ENCODE data around the gene BPTF. TPM values are rescaled to one million over a fixed set of nuclear protein-coding genes. Genes with fewer than 3 reads are reported as not detected.
A peak's percentile ranks its signal among the peaks of the same experiment; 100 is the strongest.
"Not testable (repeated sequence)": the region's sequence is repeated elsewhere in the genome, so short reads cannot be mapped to it uniquely, and the experiment has no call there.

BPTF gene
- total RNA-seq, 1 experiment from 2014 or later = 24.1 TPM

- no peak for DNase-seq (ENCODE audit: low read depth)
Observed at GRCh38 chr17:67834634-67835033, 9.3 kb downstream of the BPTF start.

- DNase-seq (ENCODE audit: low read depth) = peak; percentile 15
Observed at GRCh38 chr17:67836205-67836987, 11.1 kb downstream of the BPTF start.

- no peak for DNase-seq (ENCODE audit: low read depth)
Observed at GRCh38 chr17:67837965-67838364, 12.7 kb downstream of the BPTF start.

DNA sequence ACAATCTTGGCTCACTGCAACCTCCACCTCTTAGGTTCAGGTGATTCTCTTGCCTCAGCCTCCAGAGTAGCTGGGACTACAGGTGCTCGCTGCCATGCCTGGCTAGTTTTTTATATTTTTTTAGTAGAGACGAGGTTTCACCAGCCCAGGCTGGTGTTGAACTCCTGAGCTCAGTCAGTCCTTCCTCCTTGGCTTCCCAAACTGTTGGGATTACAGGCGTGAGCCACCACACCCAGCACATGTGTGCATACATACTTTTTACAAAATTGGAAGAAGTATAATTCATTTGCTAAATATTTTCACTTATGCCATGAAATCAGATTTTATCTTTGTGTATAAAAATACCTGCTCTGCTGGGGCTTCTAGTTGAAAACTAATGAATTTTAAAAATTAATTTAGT is 13.2 kb downstream of the BPTF start:
- DNase-seq (ENCODE audit: low read depth) = no peak

DNA sequence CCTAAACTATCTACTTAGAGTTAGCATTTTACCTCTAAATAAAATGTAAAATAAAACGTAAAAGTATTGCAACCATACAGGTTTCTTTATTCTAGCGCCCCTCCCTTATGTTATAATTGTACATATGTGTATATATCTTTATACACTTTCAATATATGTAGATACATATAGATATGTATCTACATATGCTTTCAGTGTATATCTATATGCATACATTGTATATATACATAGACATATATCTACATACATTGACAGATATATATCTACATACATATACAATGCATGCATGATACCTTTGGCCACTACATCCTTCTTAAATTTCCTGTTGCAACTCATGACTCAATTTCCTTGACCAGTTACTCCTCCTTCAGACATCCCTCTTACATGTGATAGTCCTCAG is 16.7 kb downstream of the BPTF start:
- DNase-seq (ENCODE audit: low read depth) = no peak

GRCh38 chr17:67842648-67843047 is 17.3 kb downstream of the BPTF start:
- no peak for DNase-seq (ENCODE audit: low read depth)

DNA sequence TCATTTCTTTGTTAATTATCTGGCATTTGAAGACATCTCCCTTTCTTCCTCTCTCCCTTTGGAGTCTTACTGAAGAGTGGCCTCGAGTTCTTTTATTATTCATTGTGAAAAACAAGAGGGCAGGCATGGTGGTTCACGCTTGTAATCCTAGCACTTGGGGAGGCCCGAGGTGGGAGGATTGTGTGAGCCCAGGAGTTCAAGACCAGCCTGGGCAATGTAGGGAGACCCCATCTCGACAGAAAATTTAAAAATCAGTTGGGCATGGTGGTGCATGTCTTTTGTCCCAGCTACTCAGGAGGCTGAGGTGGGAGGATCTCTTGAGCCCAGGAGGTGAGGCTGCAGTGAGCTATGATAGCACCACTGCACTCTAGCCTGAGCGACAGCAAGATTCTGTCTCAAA is 20.1 kb downstream of the BPTF start:
- no peak for DNase-seq (ENCODE audit: low read depth)

DNA sequence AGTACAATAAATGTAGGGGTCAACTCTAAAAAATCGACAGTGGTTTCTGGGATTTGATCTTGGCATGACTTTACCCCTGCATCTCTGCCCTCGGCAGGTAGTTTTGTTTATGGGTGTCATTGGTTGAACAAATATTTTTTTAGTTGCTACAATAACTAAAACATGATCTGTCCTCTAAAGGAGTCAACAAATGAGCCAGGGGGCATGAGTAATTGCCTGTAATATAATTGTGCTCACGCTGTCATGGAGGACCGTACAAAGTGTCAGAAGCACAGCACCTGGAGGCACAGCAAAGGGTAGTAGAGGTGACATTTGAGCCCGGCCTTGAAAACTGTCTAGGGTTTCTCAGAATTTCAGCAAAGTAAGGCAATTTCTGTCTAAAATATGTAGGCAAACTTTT is 22.9 kb downstream of the BPTF start:
- DNase-seq (ENCODE audit: low read depth) = not testable (repeated sequence)

DNA sequence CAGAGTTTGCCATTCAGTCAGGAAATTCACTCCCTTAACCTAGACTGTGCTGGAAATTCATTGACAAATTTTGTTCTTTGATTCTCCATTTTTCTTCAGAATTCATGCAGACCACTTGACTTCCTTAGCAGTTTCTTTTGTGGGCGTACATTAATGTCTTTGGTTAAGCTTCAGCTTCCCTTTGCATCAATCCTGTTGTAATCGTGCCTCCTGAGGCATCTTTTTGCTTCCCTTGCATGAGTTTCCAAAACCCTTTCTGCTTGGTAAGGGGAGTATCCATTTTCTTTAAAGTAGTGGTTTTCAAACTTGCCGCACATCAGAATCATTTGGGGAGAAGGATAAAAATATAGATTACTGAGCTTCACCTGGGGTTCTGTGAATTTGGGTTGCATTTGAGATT is 23.5 kb downstream of the BPTF start:
- not testable (repeated sequence) for DNase-seq (ENCODE audit: low read depth)

- DNase-seq (ENCODE audit: low read depth) = no peak
Observed at GRCh38 chr17:67850991-67851631, 25.8 kb downstream of the BPTF start.

GRCh38 chr17:67853703-67854102 is 28.4 kb downstream of the BPTF start:
- DNase-seq (ENCODE audit: low read depth) = no peak

DNA sequence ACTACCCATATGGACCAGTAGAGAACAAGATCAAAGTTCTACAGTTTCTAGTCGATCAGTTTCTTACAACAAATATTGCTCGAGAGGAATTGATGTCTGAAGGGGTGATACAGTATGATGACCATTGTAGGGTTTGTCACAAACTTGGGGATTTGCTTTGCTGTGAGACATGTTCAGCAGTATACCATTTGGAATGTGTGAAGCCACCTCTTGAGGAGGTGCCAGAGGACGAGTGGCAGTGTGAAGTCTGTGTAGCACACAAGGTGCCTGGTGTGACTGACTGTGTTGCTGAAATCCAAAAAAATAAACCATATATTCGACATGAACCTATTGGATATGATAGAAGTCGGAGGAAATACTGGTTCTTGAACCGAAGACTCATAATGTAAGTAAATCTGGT is 29.1 kb downstream of the BPTF start:
- no peak for DNase-seq (ENCODE audit: low read depth)

- no peak for DNase-seq (ENCODE audit: low read depth)
Observed at GRCh38 chr17:67855504-67856324, 30.4 kb downstream of the BPTF start.

DNA sequence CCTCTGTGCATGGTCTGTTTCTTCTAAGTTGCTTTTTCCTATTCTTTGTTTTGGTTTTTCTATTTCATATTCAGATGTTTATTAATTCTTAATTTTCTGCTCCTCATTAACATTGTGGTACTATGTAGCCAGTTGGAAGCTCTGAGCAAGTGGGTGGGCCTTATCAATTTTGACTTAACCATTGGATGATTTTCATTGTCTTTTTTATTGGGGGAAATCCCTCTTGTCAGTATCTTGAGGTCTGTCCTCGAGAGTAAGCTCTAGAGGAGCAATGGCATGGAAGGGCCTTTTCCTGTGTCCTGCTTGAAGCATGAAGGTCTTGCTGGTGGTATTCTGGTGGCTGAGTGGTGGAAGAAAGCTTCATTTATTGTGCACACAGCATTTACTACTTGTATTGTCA is 31.1 kb downstream of the BPTF start:
- DNase-seq (ENCODE audit: low read depth) = not testable (repeated sequence)

DNA sequence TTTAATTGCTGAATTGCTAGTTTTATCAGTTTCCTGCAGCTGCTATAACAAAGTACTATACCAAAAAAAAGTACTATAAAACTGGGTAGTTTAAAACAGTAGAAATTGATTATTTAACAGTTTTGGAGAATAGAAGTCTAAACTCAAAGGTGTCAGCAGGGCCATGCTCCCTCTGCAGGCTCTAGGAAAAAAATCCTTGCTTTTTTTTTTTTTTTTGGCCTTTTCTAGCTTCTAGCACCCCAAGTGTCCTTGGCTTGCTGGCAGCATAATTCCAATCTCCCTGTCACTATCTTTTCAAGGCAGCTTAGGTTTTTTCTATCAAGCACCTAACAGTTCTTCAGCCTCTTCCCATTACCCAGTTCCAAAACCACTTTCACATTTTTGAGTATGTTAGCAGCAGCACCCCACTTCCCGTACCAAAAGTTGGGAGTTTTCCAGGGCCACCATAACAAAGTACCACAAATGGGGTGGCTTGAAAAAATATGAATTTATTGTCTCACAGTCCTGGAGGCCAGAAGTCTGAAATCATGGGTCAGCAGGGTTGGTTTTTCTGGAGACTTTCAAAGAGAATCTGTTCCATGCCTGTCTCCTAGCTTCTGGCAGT is 37.4 kb downstream of the BPTF start:
- no peak for DNase-seq (ENCODE audit: low read depth)

DNA sequence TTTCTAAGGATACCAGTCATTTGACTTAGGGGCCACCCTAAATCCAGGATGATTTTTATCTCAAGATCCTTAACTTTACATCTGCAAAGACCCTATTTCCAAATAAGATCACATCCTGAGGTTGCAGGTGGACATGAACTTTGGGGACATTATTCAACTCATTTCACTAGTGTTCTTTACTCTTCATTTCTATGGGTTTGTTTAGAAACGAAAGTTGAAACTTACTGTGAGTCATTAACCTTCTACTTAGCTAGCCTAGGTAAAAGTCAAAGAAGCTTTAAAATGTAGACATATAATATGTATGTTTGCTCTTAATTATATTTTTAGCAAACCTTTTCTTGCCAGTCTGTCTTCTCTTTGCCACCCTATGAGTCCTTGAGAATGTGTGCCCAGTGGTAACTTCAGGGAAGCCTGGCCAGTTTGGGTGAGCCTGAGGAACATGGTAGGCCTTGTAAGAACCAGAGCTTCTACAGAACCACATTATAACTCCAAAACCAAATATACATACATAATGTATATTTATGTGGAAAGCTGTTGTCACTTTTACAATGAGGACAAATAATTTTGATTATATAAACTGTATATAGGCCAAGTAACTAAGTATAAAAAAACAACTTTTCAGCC is 38.4 kb downstream of the BPTF start:
- no peak for DNase-seq (ENCODE audit: low read depth)

DNA sequence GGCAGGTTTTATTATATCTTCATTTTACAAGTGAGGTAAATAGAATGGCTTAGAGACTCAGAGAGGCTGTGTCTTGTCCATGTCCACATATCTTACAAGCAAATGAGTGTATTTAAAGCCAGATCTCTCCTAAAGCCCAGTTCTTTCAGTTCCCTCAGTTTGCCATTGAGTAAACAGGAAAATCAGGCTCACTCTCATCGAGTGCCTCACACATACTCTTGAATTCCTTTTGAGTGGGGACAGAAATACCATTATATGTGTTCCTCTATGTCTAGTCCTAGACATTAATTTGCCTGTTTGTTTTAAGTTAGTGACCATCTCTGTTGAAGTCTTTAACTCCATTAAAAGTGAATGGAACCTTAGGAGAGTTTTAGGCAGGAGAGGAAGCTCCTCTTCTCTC is 40.1 kb downstream of the BPTF start:
- no peak for DNase-seq (ENCODE audit: low read depth)

DNA sequence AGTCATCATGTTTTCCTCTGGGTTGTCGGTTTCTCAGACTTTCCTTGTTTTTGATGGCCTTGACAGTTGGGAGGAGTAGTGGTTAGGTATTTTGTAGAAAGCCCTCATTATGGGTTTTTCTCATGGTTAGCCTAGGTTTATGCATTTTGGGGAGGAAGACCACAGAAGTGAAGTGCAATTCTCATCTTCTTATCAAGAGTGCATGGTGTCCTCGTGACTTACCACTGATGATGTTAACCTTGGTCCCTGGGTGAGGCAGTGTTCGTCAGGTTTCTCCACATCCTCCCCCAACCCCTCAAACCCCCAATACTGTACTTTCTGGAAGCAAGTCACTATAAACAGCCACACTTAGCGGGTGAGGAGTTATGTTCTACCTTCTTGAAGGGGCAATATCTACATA is 42.3 kb downstream of the BPTF start:
- DNase-seq (ENCODE audit: low read depth) = no peak

- DNase-seq (ENCODE audit: low read depth) = no peak
Observed at GRCh38 chr17:67868176-67868575, 42.9 kb downstream of the BPTF start.

DNA sequence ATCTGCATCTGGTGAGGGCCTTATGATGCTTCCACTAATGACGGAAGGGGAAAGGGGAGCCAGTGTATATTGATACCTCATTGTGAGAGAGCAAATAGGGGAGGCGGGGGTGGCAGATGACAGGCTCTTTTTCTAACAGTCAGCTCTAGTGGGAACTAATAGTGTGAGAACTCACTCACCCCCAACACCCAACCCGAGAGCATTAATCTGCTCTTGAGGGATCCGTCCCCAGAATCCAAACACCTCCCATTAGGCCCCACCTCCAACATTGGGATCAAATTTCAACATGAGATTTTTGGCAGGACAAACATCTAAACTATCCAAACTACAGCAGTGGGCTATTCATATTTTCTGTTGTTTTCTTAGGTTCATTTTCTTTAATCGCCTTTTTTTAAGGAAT is 54.4 kb downstream of the BPTF start:
- no peak for DNase-seq (ENCODE audit: low read depth)

DNA sequence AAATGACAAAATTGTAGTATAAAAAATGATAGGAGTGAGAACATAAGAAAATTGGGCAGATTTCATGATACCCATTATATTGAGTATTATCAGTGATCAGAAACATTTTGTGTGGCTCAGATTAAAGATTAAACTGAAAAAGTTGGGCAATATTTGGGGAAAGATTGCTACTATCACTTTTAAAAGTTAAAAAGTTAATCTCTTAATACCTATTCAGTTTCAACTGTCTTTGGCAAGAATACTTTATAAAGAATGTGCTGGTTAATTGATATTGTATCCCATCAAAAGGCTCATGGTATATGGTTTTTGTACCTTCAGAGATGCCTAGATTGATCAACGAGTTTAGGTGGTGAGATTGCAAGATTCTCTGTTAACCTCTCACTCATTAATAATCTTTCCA is 55.8 kb downstream of the BPTF start:
- DNase-seq (ENCODE audit: low read depth) = no peak

GRCh38 chr17:67884741-67885140 is 59.4 kb downstream of the BPTF start:
- no peak for DNase-seq (ENCODE audit: low read depth)
